Ishikawa (cell line): Measurements from ENCODE around the gene RNF150.

ENCODE experiments used
- CEBPB ChIP-seq: IDR thresholded peaks from 2 replicates; pipeline ENCODE4 v1.6.1; 2012
- CREB1 ChIP-seq: IDR thresholded peaks from 2 replicates; pipeline ENCODE4 v1.6.1; 2012; ENCODE audit warnings: low read depth
- EGR1 ChIP-seq: IDR thresholded peaks from 2 replicates; pipeline ENCODE4 v1.6.1; 2012
- EP300 ChIP-seq: IDR thresholded peaks from 2 replicates; pipeline ENCODE4 v1.6.1; 2012; ENCODE audit warnings: borderline replicate concordance
- FOXM1 ChIP-seq: IDR thresholded peaks from 2 replicates; pipeline ENCODE4 v1.6.1; 2012; ENCODE audit warnings: low read depth, borderline replicate concordance
- NFIC ChIP-seq: IDR thresholded peaks from 2 replicates; pipeline ENCODE4 v1.6.1; 2012
- RAD21 ChIP-seq: IDR thresholded peaks from 2 replicates; pipeline ENCODE4 v1.6.1; 2012; ENCODE audit warnings: low read depth
- TAF1 ChIP-seq: IDR thresholded peaks from 2 replicates; pipeline ENCODE4 v1.6.1; 2012; ENCODE audit warnings: low read depth, mild to moderate bottlenecking
- TCF12 ChIP-seq: IDR thresholded peaks from 2 replicates; pipeline ENCODE4 v1.6.1; 2012; ENCODE audit warnings: low read depth
- TEAD4 ChIP-seq: IDR thresholded peaks from 2 replicates; pipeline ENCODE4 v1.6.1; 2012
- YY1 ChIP-seq: IDR thresholded peaks from 2 replicates; pipeline ENCODE4 v1.6.1; 2012; ENCODE audit warnings: low read depth
- ZBTB7A ChIP-seq: IDR thresholded peaks from 2 replicates; pipeline ENCODE4 v1.6.1; 2012; ENCODE audit warnings: low read depth
- TF ChIP-seq, protein P1 (sequence below): IDR thresholded peaks from 2 replicates; pipeline ENCODE4 v1.6.1; 2012
- TF ChIP-seq, protein P2 (sequence below): IDR thresholded peaks from 2 replicates; pipeline ENCODE4 v1.6.1; 2012
- TF ChIP-seq, protein P3 (sequence below): IDR thresholded peaks from 2 replicates; pipeline ENCODE4 v1.6.1; 2012; ENCODE audit warnings: low read depth, mild to moderate bottlenecking

RNF150 gene

DNA sequence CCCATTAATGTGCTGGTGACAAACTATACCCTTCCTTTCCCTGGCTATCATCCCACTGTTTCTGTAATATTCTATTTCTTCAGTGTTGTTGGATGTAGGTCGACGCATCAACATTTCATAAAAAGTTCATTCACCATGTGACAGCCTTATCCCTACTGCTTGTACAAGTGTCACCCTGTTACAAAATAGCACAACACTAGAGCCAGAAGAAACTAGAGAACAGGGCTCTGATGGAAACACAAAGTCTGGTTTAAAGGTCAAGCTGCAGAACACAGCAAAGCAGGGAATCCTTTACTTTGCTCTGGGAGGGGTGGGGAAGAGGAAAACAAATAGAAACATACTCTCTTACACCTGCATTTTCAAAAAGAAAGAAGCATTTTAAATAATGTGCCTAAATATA, 245.8 kb downstream of the RNF150 start:
- TF ChIP-seq RAD21 (no peak), TCF12 (no peak), TAF1 (no peak), CREB1 (no peak), ZBTB7A (no peak), EGR1 (no peak), YY1 (no peak), CEBPB (no peak), TEAD4 (no peak), NFIC (no peak), EP300 (no peak), FOXM1 (no peak)
- TF ChIP-seq, protein P1, sequence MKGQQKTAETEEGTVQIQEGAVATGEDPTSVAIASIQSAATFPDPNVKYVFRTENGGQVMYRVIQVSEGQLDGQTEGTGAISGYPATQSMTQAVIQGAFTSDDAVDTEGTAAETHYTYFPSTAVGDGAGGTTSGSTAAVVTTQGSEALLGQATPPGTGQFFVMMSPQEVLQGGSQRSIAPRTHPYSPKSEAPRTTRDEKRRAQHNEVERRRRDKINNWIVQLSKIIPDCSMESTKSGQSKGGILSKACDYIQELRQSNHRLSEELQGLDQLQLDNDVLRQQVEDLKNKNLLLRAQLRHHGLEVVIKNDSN = no peak
- TF ChIP-seq, protein P2, sequence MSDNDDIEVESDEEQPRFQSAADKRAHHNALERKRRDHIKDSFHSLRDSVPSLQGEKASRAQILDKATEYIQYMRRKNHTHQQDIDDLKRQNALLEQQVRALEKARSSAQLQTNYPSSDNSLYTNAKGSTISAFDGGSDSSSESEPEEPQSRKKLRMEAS = no peak
- TF ChIP-seq, protein P3, sequence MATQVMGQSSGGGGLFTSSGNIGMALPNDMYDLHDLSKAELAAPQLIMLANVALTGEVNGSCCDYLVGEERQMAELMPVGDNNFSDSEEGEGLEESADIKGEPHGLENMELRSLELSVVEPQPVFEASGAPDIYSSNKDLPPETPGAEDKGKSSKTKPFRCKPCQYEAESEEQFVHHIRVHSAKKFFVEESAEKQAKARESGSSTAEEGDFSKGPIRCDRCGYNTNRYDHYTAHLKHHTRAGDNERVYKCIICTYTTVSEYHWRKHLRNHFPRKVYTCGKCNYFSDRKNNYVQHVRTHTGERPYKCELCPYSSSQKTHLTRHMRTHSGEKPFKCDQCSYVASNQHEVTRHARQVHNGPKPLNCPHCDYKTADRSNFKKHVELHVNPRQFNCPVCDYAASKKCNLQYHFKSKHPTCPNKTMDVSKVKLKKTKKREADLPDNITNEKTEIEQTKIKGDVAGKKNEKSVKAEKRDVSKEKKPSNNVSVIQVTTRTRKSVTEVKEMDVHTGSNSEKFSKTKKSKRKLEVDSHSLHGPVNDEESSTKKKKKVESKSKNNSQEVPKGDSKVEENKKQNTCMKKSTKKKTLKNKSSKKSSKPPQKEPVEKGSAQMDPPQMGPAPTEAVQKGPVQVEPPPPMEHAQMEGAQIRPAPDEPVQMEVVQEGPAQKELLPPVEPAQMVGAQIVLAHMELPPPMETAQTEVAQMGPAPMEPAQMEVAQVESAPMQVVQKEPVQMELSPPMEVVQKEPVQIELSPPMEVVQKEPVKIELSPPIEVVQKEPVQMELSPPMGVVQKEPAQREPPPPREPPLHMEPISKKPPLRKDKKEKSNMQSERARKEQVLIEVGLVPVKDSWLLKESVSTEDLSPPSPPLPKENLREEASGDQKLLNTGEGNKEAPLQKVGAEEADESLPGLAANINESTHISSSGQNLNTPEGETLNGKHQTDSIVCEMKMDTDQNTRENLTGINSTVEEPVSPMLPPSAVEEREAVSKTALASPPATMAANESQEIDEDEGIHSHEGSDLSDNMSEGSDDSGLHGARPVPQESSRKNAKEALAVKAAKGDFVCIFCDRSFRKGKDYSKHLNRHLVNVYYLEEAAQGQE = no peak

DNA sequence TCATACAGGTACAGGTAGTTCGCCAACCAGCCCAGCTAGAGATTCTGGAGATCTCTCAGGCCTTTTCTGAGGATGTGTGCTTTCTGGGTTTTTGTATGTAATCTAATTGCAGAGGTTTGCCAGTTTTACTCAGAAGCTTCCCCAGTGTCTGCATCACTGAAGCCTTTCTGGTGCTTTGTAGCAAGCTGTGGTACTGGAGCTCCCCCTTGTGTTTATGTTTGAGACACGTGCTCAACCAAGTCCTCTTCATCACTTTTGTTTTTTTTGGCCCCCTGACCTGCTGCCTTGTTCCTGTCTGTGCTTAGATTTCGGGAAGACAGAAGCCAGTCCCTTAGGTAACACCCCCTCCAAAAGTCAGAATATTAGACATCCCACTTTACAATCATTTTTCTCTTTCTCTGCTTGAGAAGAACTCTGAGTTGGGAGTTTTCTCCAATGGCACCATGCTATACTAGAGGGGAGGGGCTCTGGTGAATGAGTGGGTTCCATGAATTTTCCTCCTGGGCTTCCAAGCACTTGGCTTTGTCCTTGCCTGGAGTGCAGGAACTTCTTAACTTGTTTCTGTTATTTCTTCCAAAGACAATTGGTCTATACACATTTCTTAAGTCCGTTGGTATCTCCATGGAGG, 248.7 kb downstream of the RNF150 start:
- no peak for TF ChIP-seq CREB1
- TF ChIP-seq, protein P1 = peak; percentile 76
- TF ChIP-seq, protein P2 = peak; percentile 79
- TF ChIP-seq EGR1 = no peak
- no peak for TF ChIP-seq YY1
- no peak for TF ChIP-seq FOXM1
- peak; percentile 89 for TF ChIP-seq RAD21
- no peak for TF ChIP-seq TEAD4

DNA sequence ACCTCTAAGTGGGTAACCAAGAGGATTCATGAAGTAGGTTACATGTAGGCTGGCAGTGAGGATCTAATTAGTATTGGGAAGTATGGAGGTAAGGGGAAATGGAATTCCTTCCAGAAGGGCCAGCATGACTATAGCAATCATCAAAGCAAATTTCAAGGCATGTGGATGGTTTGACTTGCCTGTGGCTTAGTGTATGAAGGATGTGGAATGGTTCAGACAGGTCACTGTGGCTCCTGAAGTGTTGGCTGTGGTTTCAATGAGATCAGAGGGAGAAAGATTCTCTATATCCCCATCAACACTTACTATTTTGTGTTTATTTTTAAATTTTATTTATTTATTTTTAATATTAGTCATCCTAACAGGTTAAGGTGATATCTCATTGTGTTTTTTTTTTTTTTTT, 255.5 kb downstream of the RNF150 start:
- TF ChIP-seq RAD21 (no peak), ZBTB7A (no peak), TAF1 (no peak), TEAD4 (no peak), EGR1 (no peak), CEBPB (no peak), EP300 (no peak), TCF12 (no peak), YY1 (no peak)

DNA sequence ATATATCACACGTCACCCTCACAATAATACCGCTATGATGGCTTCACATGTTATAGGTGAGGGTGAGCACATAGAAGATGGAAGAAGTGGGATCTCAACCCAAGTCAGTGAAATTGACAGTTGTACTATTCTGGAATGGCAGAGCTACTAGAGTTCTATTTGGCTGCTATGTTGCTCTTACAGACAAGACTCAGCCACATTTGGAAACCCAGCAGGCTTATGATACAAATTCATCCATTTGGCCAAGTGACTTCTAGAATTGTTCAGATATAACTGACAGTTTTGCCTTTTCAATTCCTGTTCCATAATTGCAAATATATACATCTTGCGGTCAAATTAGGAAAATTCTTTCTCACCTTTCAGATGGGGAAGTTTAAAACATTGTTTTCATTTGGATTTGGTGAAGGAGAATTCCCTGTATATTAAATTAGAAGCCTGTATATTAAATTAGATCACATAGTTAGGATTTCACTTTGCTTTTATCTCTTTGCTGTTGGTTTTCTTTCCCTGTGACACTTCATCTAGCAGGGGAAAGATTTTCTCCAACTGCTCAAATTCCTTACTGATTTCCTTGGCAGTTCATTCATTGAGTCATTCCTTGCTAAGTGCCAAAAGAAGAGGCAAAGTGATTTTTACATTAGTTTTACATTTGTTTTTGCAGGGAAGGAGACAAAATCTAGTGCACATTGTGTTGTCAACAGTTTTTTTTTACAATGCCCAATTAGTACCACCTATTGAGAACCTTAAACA, 256.5 kb downstream of the RNF150 start:
- TF ChIP-seq CREB1 (no peak), RAD21 (no peak)

DNA sequence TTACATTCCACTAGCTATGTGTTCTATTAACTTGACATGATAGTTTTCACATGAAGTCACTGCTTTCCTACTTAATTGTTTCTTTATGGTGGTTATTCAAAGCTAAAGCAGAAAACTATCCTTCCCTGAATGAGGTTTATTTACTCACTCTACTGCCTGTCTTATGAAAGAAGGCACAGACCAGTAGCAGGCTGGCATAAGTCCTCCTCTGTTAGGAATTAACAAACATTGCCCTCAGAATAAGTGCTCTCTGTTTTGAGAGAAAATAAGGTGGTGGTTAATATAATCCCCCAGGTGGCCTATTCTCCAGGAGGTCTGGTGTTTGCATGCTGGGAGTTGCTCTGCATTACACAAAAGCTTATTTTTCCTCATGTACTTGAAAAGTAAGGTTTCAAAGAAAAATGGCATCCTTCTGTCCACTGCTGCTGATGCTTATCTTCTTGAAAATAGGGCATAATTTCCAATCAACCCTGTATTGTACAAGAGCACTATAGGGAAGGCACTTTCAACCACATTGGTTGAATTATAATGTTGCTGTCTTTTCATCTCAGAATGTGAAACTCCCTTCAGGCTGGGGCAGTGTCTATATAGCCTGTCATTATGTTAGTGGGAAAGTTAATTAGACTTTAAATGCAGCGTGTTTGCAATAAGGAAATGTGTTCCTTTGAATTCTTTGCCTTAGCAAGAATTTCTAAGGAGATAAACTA, 257.4 kb downstream of the RNF150 start:
- TF ChIP-seq CEBPB (no peak), ZBTB7A (no peak), EGR1 (no peak), EP300 (no peak), TAF1 (no peak), YY1 (no peak), NFIC (no peak), RAD21 (no peak), TCF12 (no peak), FOXM1 (no peak)
- TF ChIP-seq, protein P1 = no peak

DNA sequence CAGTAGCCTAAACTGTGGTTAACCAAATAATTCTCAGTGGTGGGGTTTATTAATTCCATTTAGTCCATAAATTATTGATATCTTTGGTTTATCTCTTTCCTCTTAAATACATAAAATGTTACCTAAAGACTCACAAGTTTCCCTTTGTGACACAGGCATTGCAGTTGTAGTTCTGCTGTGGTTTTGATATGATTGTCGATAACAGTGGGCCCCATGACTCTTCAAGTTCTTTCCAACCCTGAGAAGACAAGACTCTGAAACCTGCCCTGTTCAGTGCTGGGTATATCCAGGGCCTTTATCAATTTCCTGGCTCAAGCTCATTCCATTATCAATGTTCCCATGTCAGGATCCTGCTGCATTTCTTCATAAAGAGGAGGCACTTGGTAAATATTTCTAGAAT, 259.2 kb downstream of the RNF150 start:
- TF ChIP-seq RAD21 (no peak), FOXM1 (no peak), EP300 (no peak), NFIC (no peak), YY1 (no peak), EGR1 (no peak), CEBPB (no peak), CREB1 (no peak), ZBTB7A (no peak), TEAD4 (no peak), TAF1 (no peak), TCF12 (no peak)
- TF ChIP-seq, protein P1 = no peak
- TF ChIP-seq, protein P3 = no peak
- TF ChIP-seq, protein P2 = no peak
